Panc1 (cell line): ENCODE measurements around the gene KRI1. TPM values are rescaled to one million over a fixed set of nuclear protein-coding genes. Genes with fewer than 3 reads are reported as not detected.

Experiments
- ATAC-seq: fragments of 200-7000 bp; cut with Tn5 transposase; 2 replicates; pipeline ENCODE4 v1.9.1; 2020; ENCODE audit warnings: mild to moderate bottlenecking, moderate library complexity
- BruUV-seq: library from RNA; stranded (reverse); fragments of 400-500 nt; replicated peaks from 2 replicates; lab custom pipeline; 2021; lab: Mats Ljungman, UMichigan
- CTCF ChIA-PET: fragments of 300-600 bp; sonication (Branson Sonifier 250); formaldehyde crosslinking; loops from one replicate; lab custom pipeline; 2022; ENCODE audit warnings: antibody characterized with exemption; lab: Charles Lee
- POLR2A ChIA-PET: fragments of 300-600 bp; sonication (Branson Sonifier 250); formaldehyde crosslinking; loops from one replicate; lab custom pipeline; 2022; ENCODE audit warnings: antibody characterized with exemption; lab: Charles Lee
- DNase-seq: peaks from one replicate; pipeline ENCODE4 v3.0.0-alpha.2; 2010; ENCODE audit warnings: low read depth, low spot score
- H3K27ac ChIP-seq: 2 replicates; pipeline ENCODE4 v1.5.1; 2011; ENCODE audit warnings: mild to moderate bottlenecking, low read length, inconsistent platforms
- H3K27me3 ChIP-seq: fragments of 200-500 bp; sonication (Bioruptor generic); 2 replicates; pipeline ENCODE4 v1.6.0; 2014; ENCODE audit warnings: low read length, inconsistent platforms; ENCODE audit not compliant: control insufficient read depth, insufficient read depth
- H3K36me3 ChIP-seq: fragments of 200-500 bp; sonication (Bioruptor generic); 2 replicates; pipeline ENCODE4 v1.5.1; 2014; ENCODE audit warnings: inconsistent platforms, mild to moderate bottlenecking, low read length, moderate library complexity; ENCODE audit not compliant: control insufficient read depth, insufficient read depth
- H3K4me1 ChIP-seq: 2 replicates; pipeline ENCODE4 v1.5.1; 2011; ENCODE audit warnings: inconsistent platforms, mild to moderate bottlenecking, low read length, moderate library complexity; ENCODE audit not compliant: control insufficient read depth, insufficient read depth
- H3K4me3 ChIP-seq, 2 experiments: 2 replicates each; pipeline ENCODE4 v1.5.1; 2011 to 2012; ENCODE audit warnings: low read depth in 2 of 2, low read length in 2 of 2, mild to moderate bottlenecking in 2 of 2, inconsistent platforms in 1 of 2, moderate library complexity in 1 of 2
- H3K9me3 ChIP-seq: fragments of 200-500 bp; sonication (Bioruptor generic); 2 replicates; pipeline ENCODE4 v1.5.1; 2014; ENCODE audit warnings: low read depth, mild to moderate bottlenecking, inconsistent platforms, low read length, moderate library complexity; ENCODE audit not compliant: control insufficient read depth, insufficient read depth
- POLR2AphosphoS5 ChIP-seq: IDR thresholded peaks from 2 replicates; pipeline ENCODE4 v1.6.1; 2012; ENCODE audit warnings: mild to moderate bottlenecking, low read depth, low read length, moderate library complexity
- SIN3A ChIP-seq: IDR thresholded peaks from 2 replicates; pipeline ENCODE4 v1.6.1; 2012; ENCODE audit warnings: low read depth, mild to moderate bottlenecking, low read length, moderate library complexity, borderline replicate concordance; ENCODE audit not compliant: insufficient read depth
- TCF7L2 ChIP-seq: IDR thresholded peaks from 2 replicates; pipeline ENCODE4 v1.6.1; 2011; ENCODE audit warnings: mild to moderate bottlenecking, low read depth, low read length, inconsistent platforms
- in situ Hi-C: cut with HindIII; loops from 2 replicates; pipeline ENCODE4 v1.10.0; 2016; ENCODE audit warnings: low sequenced_read_pairs, low pct_unique_long_range_greater_than_20kb
- intact Hi-C: fragments of 100-400 bp; cut with micrococcal nuclease; formaldehyde crosslinking; loops from one replicate; pipeline ENCODE4 v1.10.0; 2022; ENCODE audit not compliant: unreplicated experiment
- total RNA-seq: library from RNA; stranded (reverse); gene quantifications from one replicate; pipeline ENCODE4 v1.2.1, GENCODE V29; 2021; ENCODE audit not compliant: unreplicated experiment
- TF ChIP-seq, protein P1 (sequence below): fragments of 450-650 bp; IDR thresholded peaks from 2 replicates; pipeline ENCODE4 v1.5.1; 2017; ENCODE audit warnings: mild to moderate bottlenecking
- TF ChIP-seq, protein P2 (sequence below), 2 experiments: IDR thresholded peaks; 2 replicates each; pipeline ENCODE4 v1.6.1; 2011 to 2012; ENCODE audit warnings: low read depth in 2 of 2, control low read depth in 1 of 2, low read length in 1 of 2, mild to moderate bottlenecking in 1 of 2, moderate library complexity in 1 of 2; ENCODE audit not compliant: insufficient read depth in 1 of 2

Gene KRI1
- total RNA-seq, 1 experiment from 2014 or later, result 34.5 TPM

DNA sequence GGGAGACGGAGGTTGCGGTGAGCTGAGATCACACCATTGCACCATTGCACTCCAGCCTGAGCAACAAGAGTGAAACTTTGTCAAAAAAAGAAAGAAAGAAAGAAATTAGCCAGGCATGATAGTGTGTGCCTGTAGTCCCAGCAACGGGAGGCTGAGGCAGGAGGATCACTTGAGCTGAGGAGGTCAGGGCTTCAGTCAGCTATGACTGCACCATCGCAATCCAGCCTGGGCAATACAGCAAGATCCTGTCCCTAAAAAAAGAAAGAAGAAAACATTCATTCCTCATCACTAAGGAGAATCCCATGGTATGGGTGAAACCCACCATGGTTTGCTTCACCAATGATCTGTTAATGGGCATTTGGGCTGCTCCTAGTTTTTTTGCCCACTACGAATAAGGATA is 34.3 kb upstream of the KRI1 start:
- ChIA-PET POLR2A (no interaction called here), CTCF (no interaction called here)
- no TSS peak for BruUV-seq
- TF ChIP-seq TCF7L2, result no peak
- no peak for TF ChIP-seq POLR2AphosphoS5
- TF ChIP-seq, protein P1, sequence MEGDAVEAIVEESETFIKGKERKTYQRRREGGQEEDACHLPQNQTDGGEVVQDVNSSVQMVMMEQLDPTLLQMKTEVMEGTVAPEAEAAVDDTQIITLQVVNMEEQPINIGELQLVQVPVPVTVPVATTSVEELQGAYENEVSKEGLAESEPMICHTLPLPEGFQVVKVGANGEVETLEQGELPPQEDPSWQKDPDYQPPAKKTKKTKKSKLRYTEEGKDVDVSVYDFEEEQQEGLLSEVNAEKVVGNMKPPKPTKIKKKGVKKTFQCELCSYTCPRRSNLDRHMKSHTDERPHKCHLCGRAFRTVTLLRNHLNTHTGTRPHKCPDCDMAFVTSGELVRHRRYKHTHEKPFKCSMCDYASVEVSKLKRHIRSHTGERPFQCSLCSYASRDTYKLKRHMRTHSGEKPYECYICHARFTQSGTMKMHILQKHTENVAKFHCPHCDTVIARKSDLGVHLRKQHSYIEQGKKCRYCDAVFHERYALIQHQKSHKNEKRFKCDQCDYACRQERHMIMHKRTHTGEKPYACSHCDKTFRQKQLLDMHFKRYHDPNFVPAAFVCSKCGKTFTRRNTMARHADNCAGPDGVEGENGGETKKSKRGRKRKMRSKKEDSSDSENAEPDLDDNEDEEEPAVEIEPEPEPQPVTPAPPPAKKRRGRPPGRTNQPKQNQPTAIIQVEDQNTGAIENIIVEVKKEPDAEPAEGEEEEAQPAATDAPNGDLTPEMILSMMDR, result no peak
- TF ChIP-seq, protein P2, sequence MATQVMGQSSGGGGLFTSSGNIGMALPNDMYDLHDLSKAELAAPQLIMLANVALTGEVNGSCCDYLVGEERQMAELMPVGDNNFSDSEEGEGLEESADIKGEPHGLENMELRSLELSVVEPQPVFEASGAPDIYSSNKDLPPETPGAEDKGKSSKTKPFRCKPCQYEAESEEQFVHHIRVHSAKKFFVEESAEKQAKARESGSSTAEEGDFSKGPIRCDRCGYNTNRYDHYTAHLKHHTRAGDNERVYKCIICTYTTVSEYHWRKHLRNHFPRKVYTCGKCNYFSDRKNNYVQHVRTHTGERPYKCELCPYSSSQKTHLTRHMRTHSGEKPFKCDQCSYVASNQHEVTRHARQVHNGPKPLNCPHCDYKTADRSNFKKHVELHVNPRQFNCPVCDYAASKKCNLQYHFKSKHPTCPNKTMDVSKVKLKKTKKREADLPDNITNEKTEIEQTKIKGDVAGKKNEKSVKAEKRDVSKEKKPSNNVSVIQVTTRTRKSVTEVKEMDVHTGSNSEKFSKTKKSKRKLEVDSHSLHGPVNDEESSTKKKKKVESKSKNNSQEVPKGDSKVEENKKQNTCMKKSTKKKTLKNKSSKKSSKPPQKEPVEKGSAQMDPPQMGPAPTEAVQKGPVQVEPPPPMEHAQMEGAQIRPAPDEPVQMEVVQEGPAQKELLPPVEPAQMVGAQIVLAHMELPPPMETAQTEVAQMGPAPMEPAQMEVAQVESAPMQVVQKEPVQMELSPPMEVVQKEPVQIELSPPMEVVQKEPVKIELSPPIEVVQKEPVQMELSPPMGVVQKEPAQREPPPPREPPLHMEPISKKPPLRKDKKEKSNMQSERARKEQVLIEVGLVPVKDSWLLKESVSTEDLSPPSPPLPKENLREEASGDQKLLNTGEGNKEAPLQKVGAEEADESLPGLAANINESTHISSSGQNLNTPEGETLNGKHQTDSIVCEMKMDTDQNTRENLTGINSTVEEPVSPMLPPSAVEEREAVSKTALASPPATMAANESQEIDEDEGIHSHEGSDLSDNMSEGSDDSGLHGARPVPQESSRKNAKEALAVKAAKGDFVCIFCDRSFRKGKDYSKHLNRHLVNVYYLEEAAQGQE (IDR thresholded peaks at IDR 0.05; ENCODE audit: insufficient read depth in 1 of 2, low read depth in 2 of 2, low read length in 1 of 2), result no peak
- TF ChIP-seq SIN3A, result no peak
- H3K4me1 ChIP-seq, result peaks cover 16% of the 10 kb centered on the region
- in situ Hi-C loops, result no loop called here
- ATAC-seq (no peak), DNase-seq (no peak)
- no peaks in the 10 kb centered on the region for H3K9me3 ChIP-seq
- intact Hi-C loops, result no loop called here
- H3K27ac ChIP-seq, result no peak overlapping the region
- H3K27me3 ChIP-seq, result no peaks in the 10 kb centered on the region
- no peaks in the 10 kb centered on the region for H3K36me3 ChIP-seq
- no peak overlapping the region for H3K4me3 ChIP-seq

DNA sequence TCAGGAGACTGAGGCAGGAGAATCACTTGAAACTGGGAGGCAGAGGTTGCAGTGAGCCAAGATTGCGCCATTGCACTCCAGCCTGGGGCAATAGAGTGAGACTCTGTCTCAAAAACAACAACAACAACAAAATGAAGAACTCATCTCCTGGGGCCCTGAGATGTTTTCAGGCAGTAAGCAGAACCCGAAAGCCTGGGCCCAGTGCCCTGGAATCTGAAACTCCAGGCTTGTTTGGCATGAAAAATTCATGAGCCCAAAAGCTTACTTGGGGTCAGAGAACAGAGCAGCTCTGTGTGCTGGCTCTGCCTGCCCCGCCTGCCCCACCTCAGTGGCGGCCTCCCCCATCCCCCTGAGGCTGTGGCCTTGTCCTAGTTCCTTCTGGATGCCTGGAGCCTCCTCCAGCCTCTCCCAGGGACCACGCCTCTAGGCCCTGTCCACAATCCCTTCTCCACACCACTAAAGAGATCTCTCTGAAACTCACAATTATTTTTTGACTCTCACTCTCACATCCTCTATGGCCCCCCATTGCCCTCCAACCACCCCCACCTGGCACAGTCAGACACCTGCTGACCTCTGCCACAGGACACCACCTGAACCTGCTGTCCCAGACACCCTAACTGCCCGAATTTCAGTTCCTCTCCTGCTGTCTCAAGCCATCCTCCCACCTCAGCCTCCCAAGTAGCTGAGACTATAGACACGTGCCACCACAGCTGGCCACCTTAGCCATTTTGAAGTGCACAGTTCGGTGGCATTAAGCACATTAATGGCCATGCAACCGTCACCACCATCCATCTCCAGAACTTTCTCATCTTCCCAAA is 28.2 kb upstream of the KRI1 start:
- DNase-seq (no peak), ATAC-seq (no peak)
- in situ Hi-C loops (no loop called here), intact Hi-C loops (no loop called here)
- ChIA-PET CTCF (no interaction called here), POLR2A (no interaction called here)
- no peak overlapping the region for H3K27ac ChIP-seq
- H3K9me3 ChIP-seq, result no peaks in the 10 kb centered on the region
- H3K27me3 ChIP-seq, result no peaks in the 10 kb centered on the region
- H3K4me1 ChIP-seq, result no peaks in the 10 kb centered on the region
- no TSS peak for BruUV-seq
- H3K36me3 ChIP-seq, result no peaks in the 10 kb centered on the region
- no peak overlapping the region for H3K4me3 ChIP-seq
- TF ChIP-seq, protein P1, result no peak
- TF ChIP-seq, protein P2 (IDR thresholded peaks at IDR 0.05; ENCODE audit: insufficient read depth in 1 of 2, low read depth in 2 of 2, low read length in 1 of 2), result no peak
- TF ChIP-seq TCF7L2 (no peak), POLR2AphosphoS5 (no peak), SIN3A (no peak)
